ENCODE data around the gene SCNN1B. TPM values are rescaled to one million over a fixed set of nuclear protein-coding genes. Genes with fewer than 3 reads are reported as not detected.

The SCNN1B gene
- total RNA-seq, 3 donors from 2014 or later, result 3.0 to 18.0 (median 18.0) TPM

GRCh38 chr16:23343643-23344612 is 41.8 kb downstream of the SCNN1B start:
- no peak for DNase-seq (ENCODE audit: low spot score in 2 of 2)
- no peaks in the 10 kb centered on the region for H3K9me3 ChIP-seq
- H3K4me3 ChIP-seq, result no peak overlapping the region
- H3K36me3 ChIP-seq, result no peaks in the 10 kb centered on the region
- no peaks in the 10 kb centered on the region for H3K27me3 ChIP-seq
- TF ChIP-seq POLR2A (IDR thresholded peaks at IDR 0.05) (no peak), POLR2AphosphoS5 (IDR thresholded peaks at IDR 0.05) (no peak)
- TF ChIP-seq, protein P1, sequence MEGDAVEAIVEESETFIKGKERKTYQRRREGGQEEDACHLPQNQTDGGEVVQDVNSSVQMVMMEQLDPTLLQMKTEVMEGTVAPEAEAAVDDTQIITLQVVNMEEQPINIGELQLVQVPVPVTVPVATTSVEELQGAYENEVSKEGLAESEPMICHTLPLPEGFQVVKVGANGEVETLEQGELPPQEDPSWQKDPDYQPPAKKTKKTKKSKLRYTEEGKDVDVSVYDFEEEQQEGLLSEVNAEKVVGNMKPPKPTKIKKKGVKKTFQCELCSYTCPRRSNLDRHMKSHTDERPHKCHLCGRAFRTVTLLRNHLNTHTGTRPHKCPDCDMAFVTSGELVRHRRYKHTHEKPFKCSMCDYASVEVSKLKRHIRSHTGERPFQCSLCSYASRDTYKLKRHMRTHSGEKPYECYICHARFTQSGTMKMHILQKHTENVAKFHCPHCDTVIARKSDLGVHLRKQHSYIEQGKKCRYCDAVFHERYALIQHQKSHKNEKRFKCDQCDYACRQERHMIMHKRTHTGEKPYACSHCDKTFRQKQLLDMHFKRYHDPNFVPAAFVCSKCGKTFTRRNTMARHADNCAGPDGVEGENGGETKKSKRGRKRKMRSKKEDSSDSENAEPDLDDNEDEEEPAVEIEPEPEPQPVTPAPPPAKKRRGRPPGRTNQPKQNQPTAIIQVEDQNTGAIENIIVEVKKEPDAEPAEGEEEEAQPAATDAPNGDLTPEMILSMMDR (IDR thresholded peaks at IDR 0.05), result no peak
- H3K4me1 ChIP-seq, result no peaks in the 10 kb centered on the region
- H3K27ac ChIP-seq, result no peak overlapping the region
- intact Hi-C loops (cut with DNase I; ENCODE audit: low total_unique reads), result no loop called here

GRCh38 chr16:23345237-23345636 is 43.1 kb downstream of the SCNN1B start:
- Histone ChIP-seq H3K4me1 (no peaks in the 10 kb centered on the region), H3K9me3 (no peaks in the 10 kb centered on the region), H3K4me3 (no peak overlapping the region), H3K27me3 (no peaks in the 10 kb centered on the region), H3K36me3 (no peaks in the 10 kb centered on the region), H3K27ac (no peak overlapping the region)
- DNase-seq (ENCODE audit: low spot score in 2 of 2), result no peak
- no peak for TF ChIP-seq POLR2AphosphoS5 (IDR thresholded peaks at IDR 0.05)
- TF ChIP-seq POLR2A (IDR thresholded peaks at IDR 0.05), result no peak
- TF ChIP-seq, protein P1 (IDR thresholded peaks at IDR 0.05), result no peak
- intact Hi-C loops (cut with DNase I; ENCODE audit: low total_unique reads), result no loop called here

- H3K9me3 ChIP-seq, result no peaks in the 10 kb centered on the region
- no peaks in the 10 kb centered on the region for H3K36me3 ChIP-seq
- intact Hi-C loops (cut with DNase I; ENCODE audit: low total_unique reads), result no loop called here
- TF ChIP-seq POLR2A (IDR thresholded peaks at IDR 0.05) (no peak), POLR2AphosphoS5 (IDR thresholded peaks at IDR 0.05) (no peak)
- TF ChIP-seq, protein P1 (IDR thresholded peaks at IDR 0.05), result no peak
- H3K27ac ChIP-seq, result no peak overlapping the region
- H3K27me3 ChIP-seq, result no peaks in the 10 kb centered on the region
- no peaks in the 10 kb centered on the region for H3K4me1 ChIP-seq
- DNase-seq (ENCODE audit: low spot score in 2 of 2), result no peak
- no peak overlapping the region for H3K4me3 ChIP-seq
Measured at GRCh38 chr16:23348579-23349469, 46.7 kb downstream of the SCNN1B start.

DNA sequence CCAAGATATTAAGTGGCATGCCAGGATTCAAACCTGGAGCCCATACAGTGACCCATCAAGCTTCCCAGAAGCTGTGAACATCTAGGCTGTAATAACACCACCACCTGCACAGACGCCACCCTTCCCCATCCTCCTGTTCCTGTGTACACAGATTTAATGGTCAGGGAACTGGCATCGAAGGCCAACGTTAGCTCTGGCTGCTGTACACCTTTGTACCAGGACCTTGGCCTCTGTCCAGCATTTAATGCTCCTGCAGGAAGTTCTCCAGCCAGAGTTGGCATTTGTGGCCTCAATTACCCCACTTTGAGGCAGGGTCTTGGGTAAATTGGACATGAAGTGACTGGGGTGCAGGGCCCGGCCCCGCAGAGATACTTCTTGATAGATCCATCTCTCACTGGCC is 49.3 kb downstream of the SCNN1B start:
- Histone ChIP-seq H3K27ac (no peak overlapping the region), H3K36me3 (no peaks in the 10 kb centered on the region), H3K4me3 (no peak overlapping the region), H3K4me1 (no peaks in the 10 kb centered on the region), H3K27me3 (no peaks in the 10 kb centered on the region), H3K9me3 (no peaks in the 10 kb centered on the region)
- TF ChIP-seq, protein P1 (IDR thresholded peaks at IDR 0.05), result no peak
- TF ChIP-seq POLR2A (IDR thresholded peaks at IDR 0.05) (no peak), POLR2AphosphoS5 (IDR thresholded peaks at IDR 0.05) (no peak)
- intact Hi-C loops (cut with DNase I; ENCODE audit: low total_unique reads), result no loop called here
- DNase-seq (ENCODE audit: low spot score in 2 of 2), result no peak

Data from breast epithelium (tissue), 4 donors.